ENCODE measurements around the gene ADGRE1.

GRCh38 chr19:6842871-6843607, 44.3 kb upstream of the ADGRE1 start:
- no peak for TF ChIP-seq CTCF (IDR thresholded peaks at IDR 0.05)
- no peak for TF ChIP-seq POLR2AphosphoS5 (IDR thresholded peaks at IDR 0.05; ENCODE audit: low read depth, low read length)
- TF ChIP-seq RCOR1 (IDR thresholded peaks at IDR 0.05; ENCODE audit: low read length), result no peak
- TF ChIP-seq MAX (IDR thresholded peaks at IDR 0.05; ENCODE audit: low read depth), result no peak
- no peak for TF ChIP-seq MXI1 (IDR thresholded peaks at IDR 0.05; ENCODE audit: low read depth, low read length)
- TF ChIP-seq CHD2 (IDR thresholded peaks at IDR 0.05; ENCODE audit: low read length, partially characterized antibody), result no peak
- TF ChIP-seq USF2 (IDR thresholded peaks at IDR 0.05; ENCODE audit: borderline replicate concordance, low read depth, low read length), result no peak
- no peak for TF ChIP-seq RFX5 (IDR thresholded peaks at IDR 0.05; ENCODE audit: low read length)

Measured in SK-N-SH (cell line).